Measurements from ENCODE around the gene NAE1.

DNA sequence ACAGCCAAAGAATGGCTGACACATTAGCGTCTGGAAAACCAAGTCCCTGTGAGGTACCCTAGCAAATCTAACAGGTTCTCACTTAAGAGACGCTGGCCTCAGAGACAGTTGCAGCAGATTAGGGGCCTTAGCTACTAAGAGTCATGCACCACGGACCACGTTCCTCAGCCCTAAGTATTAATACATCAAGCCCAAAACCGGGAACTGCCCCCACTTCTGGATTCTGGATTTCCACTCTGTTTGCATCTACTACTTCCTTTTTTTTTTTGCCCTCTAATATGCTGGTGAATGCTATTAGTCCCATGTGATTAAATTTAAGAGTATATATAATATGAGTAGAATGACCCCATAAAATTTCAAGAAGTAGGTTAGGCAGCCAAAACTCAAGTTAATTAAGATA, 28.6 kb downstream of the NAE1 start:
- TF ChIP-seq CTCF (IDR thresholded peaks at IDR 0.05) (no peak), EZH2phosphoT487 (IDR thresholded peaks at IDR 0.05) (no peak)

All from neural progenitor cell (in vitro differentiated cells).